Measurements from ENCODE around the gene MAPRE3.

Gene MAPRE3

DNA sequence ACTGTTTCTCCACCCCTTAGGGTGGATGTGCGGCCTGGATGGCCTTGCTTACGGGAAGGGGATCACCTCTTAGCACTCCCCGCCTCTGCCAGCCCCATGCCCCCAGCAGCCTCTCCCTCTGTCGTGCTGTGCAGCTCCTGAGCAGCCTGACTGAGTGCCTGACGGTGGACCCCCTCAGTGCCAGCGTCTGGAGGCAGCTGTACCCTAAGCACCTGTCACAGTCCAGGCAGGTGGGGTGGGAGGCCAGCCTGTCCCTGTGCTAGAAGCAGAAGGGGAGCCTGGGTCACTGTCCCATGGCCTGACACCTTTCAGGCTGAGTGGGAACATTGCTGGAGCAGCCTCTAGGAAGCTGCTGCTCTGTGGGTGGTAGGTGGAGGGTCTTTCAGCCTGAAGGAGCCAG lies 67.6 kb downstream of the MAPRE3 start:
- Histone ChIP-seq H3K9me3 (ENCODE audit: low read length) (no peaks in the 10 kb centered on the region), H3K9ac (ENCODE audit: low read length) (no peak overlapping the region), H3K36me3 (ENCODE audit: insufficient read depth, low read length) (peaks cover 67% of the 10 kb centered on the region), H3K4me1 (ENCODE audit: insufficient read depth, low read length) (peaks cover 33% of the 10 kb centered on the region), H3K27me3 (ENCODE audit: control insufficient read depth in 1 of 2, insufficient read depth in 2 of 2, low read length in 2 of 2) (no peaks in the 10 kb centered on the region), H3K4me3 (ENCODE audit: low read depth in 1 of 2, low read length in 2 of 2) (no peak overlapping the region), H3K27ac (ENCODE audit: low read depth, low read length) (no peak overlapping the region)

- no peaks in the 10 kb centered on the region for H3K9me3 ChIP-seq (ENCODE audit: low read length)
- H3K4me1 ChIP-seq (ENCODE audit: insufficient read depth, low read length): peaks cover 27% of the 10 kb centered on the region
- no peak overlapping the region for H3K4me3 ChIP-seq (ENCODE audit: low read depth in 1 of 2, low read length in 2 of 2)
- H3K9ac ChIP-seq (ENCODE audit: low read length): no peak overlapping the region
- no peak overlapping the region for H3K27ac ChIP-seq (ENCODE audit: low read depth, low read length)
- no peaks in the 10 kb centered on the region for H3K27me3 ChIP-seq (ENCODE audit: control insufficient read depth in 1 of 2, insufficient read depth in 2 of 2, low read length in 2 of 2)
- peaks cover 67% of the 10 kb centered on the region for H3K36me3 ChIP-seq (ENCODE audit: insufficient read depth, low read length)
These were observed 68.3 kb downstream of the MAPRE3 start for GRCh38 chr2:27038631-27039339.

GRCh38 chr2:27039426-27039825 lies 69.0 kb downstream of the MAPRE3 start:
- Histone ChIP-seq H3K9me3 (ENCODE audit: low read length) (no peaks in the 10 kb centered on the region), H3K27me3 (ENCODE audit: control insufficient read depth in 1 of 2, insufficient read depth in 2 of 2, low read length in 2 of 2) (no peaks in the 10 kb centered on the region), H3K27ac (ENCODE audit: low read depth, low read length) (no peak overlapping the region), H3K9ac (ENCODE audit: low read length) (no peak overlapping the region), H3K4me1 (ENCODE audit: insufficient read depth, low read length) (peaks cover 20% of the 10 kb centered on the region), H3K4me3 (ENCODE audit: low read depth in 1 of 2, low read length in 2 of 2) (no peak overlapping the region), H3K36me3 (ENCODE audit: insufficient read depth, low read length) (peaks cover 67% of the 10 kb centered on the region)

DNA sequence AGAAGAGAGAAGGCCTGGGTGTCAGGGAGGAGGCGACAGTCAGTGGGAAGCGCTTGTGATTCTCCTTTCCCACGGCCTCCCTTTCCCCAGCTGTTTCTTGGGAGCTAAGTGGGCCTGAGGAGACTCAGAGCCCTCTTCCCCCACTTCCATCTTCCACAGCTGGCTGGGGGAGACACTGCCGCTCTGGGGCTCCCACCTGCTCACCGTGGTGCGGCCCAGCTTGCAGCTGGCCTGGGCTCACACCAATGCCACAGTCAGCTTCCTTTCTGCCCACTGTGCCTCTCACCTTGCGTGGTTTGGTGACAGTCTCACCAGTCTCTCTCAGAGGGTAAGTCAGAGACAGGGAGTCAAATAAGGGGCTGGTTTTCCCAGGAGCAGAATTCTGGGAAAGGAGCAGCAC lies 69.4 kb downstream of the MAPRE3 start:
- Histone ChIP-seq H3K27ac (ENCODE audit: low read depth, low read length) (no peak overlapping the region), H3K9me3 (ENCODE audit: low read length) (no peaks in the 10 kb centered on the region), H3K36me3 (ENCODE audit: insufficient read depth, low read length) (peaks cover 67% of the 10 kb centered on the region), H3K4me3 (ENCODE audit: low read depth in 1 of 2, low read length in 2 of 2) (no peak overlapping the region), H3K4me1 (ENCODE audit: insufficient read depth, low read length) (peaks cover 16% of the 10 kb centered on the region), H3K9ac (ENCODE audit: low read length) (no peak overlapping the region), H3K27me3 (ENCODE audit: control insufficient read depth in 1 of 2, insufficient read depth in 2 of 2, low read length in 2 of 2) (no peaks in the 10 kb centered on the region)

- Histone ChIP-seq H3K9me3 (ENCODE audit: low read length) (no peaks in the 10 kb centered on the region), H3K36me3 (ENCODE audit: insufficient read depth, low read length) (peaks cover 62% of the 10 kb centered on the region), H3K4me3 (ENCODE audit: low read depth in 1 of 2, low read length in 2 of 2) (no peak overlapping the region), H3K27me3 (ENCODE audit: control insufficient read depth in 1 of 2, insufficient read depth in 2 of 2, low read length in 2 of 2) (no peaks in the 10 kb centered on the region), H3K9ac (ENCODE audit: low read length) (no peak overlapping the region), H3K4me1 (ENCODE audit: insufficient read depth, low read length) (peaks cover 12% of the 10 kb centered on the region), H3K27ac (ENCODE audit: low read depth, low read length) (no peak overlapping the region)
These were observed 69.8 kb downstream of the MAPRE3 start for GRCh38 chr2:27040282-27040681.

DNA sequence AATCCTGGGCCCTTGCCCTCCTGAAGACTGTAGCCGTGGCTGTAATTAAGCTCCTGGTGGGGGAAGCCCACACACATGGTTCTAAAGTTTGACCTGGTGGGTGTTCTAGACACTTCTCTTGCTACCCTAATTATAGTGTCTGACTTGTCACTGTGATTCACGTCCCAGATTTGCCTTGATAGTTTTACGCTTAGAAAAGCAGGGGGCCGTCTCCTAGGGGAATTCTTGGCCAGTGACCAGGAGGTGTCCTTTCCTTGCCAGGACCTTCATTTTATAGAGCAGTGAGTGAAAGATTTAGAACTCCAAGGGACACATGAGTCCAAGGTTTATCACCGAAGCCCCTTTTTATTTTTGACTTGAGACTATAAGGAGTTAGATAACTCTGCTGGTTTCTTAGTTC lies 71.3 kb downstream of the MAPRE3 start:
- Histone ChIP-seq H3K36me3 (ENCODE audit: insufficient read depth, low read length) (peaks cover 48% of the 10 kb centered on the region), H3K27me3 (ENCODE audit: control insufficient read depth in 1 of 2, insufficient read depth in 2 of 2, low read length in 2 of 2) (no peaks in the 10 kb centered on the region), H3K9ac (ENCODE audit: low read length) (no peak overlapping the region), H3K4me1 (ENCODE audit: insufficient read depth, low read length) (peaks cover 12% of the 10 kb centered on the region), H3K9me3 (ENCODE audit: low read length) (no peaks in the 10 kb centered on the region), H3K4me3 (ENCODE audit: low read depth in 1 of 2, low read length in 2 of 2) (no peak overlapping the region), H3K27ac (ENCODE audit: low read depth, low read length) (no peak overlapping the region)

DNA sequence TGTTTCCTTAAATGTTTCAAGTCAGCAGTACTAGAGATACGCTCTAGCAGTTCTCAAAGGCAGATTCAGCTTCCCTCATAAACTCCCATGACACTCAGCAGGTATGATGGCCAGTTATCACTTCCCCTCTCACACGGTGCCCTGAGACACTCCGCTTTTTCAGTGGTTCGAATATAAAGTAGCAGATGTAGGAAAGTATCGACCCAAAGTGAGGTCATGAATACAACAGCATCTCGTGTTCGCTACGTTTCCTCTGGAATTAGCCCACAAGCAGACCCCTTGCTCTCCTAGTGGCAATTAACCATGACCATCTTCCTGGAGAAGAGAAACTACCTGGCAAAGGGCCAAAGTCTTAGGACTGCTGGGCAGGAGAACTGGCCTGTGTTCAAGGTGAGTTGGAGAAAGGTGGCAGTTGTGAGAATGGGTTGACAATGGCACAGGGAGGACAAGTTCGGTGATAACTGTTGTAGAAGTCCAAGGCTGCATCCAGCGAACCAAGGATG lies 71.8 kb downstream of the MAPRE3 start:
- peaks cover 43% of the 10 kb centered on the region for H3K36me3 ChIP-seq (ENCODE audit: insufficient read depth, low read length)
- H3K4me3 ChIP-seq (ENCODE audit: low read depth in 1 of 2, low read length in 2 of 2): no peak overlapping the region
- no peak overlapping the region for H3K9ac ChIP-seq (ENCODE audit: low read length)
- H3K27me3 ChIP-seq (ENCODE audit: control insufficient read depth in 1 of 2, insufficient read depth in 2 of 2, low read length in 2 of 2): no peaks in the 10 kb centered on the region
- H3K9me3 ChIP-seq (ENCODE audit: low read length): no peaks in the 10 kb centered on the region
- H3K4me1 ChIP-seq (ENCODE audit: insufficient read depth, low read length): peaks cover 12% of the 10 kb centered on the region
- H3K27ac ChIP-seq (ENCODE audit: low read depth, low read length): no peak overlapping the region

GRCh38 chr2:27042985-27043634 lies 72.7 kb downstream of the MAPRE3 start:
- H3K27ac ChIP-seq (ENCODE audit: low read depth, low read length): no peak overlapping the region
- no peak overlapping the region for H3K4me3 ChIP-seq (ENCODE audit: low read depth in 1 of 2, low read length in 2 of 2)
- H3K36me3 ChIP-seq (ENCODE audit: insufficient read depth, low read length): peaks cover 34% of the 10 kb centered on the region
- peaks cover 12% of the 10 kb centered on the region for H3K4me1 ChIP-seq (ENCODE audit: insufficient read depth, low read length)
- no peak overlapping the region for H3K9ac ChIP-seq (ENCODE audit: low read length)
- H3K27me3 ChIP-seq (ENCODE audit: control insufficient read depth in 1 of 2, insufficient read depth in 2 of 2, low read length in 2 of 2): no peaks in the 10 kb centered on the region
- no peaks in the 10 kb centered on the region for H3K9me3 ChIP-seq (ENCODE audit: low read length)

DNA sequence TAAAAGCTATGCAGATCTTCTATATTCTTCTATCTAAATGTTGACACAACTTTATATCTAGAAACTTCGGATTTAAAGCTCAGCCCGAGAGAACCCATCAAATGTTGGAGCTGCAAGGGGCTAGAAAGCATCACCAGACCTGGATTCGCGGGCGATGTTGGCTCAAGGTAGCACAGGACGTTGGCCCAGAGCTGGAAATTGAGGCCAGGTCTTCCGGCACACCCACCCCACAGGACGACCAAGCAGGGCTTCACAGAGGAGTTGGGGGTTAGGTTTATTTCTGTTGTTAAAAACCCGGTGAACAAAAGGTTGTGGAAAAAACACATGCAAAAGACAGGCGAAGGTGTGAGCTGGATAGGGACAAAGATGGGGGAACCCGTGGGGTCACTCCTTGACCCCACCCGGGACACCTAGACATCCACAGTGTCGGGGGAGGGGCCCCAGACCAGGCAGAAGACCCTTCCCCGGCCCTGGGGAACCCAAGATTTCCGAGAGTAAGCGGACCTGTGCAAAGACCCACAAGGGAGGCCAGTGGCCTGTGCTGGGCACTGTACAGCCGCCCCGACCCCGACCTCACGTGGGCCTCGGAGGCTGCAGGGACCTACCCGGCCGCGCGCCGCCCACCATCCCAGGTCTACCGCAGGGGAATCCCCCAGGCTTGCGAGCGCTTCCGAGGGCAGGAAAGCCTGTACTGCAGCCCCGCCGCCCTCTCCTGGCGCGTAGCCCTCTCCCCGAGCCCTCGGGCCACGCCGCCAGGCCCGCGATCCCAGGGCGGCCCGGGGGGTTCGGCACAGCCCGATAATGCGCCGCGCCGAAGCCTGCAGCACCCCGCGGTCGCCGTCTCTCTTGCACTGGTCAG lies 79.2 kb downstream of the MAPRE3 start:
- peak overlapping the region; percentile 67 for H3K9ac ChIP-seq (ENCODE audit: low read length)
- no peaks in the 10 kb centered on the region for H3K27me3 ChIP-seq (ENCODE audit: control insufficient read depth in 1 of 2, insufficient read depth in 2 of 2, low read length in 2 of 2)
- no peaks in the 10 kb centered on the region for H3K9me3 ChIP-seq (ENCODE audit: low read length)
- peaks cover 16% of the 10 kb centered on the region for H3K36me3 ChIP-seq (ENCODE audit: insufficient read depth, low read length)
- H3K4me3 ChIP-seq (ENCODE audit: low read depth in 1 of 2, low read length in 2 of 2): peak overlapping the region; percentile 70 to 92
- peaks cover 18% of the 10 kb centered on the region for H3K4me1 ChIP-seq (ENCODE audit: insufficient read depth, low read length)
- peak overlapping the region; percentile 98 for H3K27ac ChIP-seq (ENCODE audit: low read depth, low read length)

DNA sequence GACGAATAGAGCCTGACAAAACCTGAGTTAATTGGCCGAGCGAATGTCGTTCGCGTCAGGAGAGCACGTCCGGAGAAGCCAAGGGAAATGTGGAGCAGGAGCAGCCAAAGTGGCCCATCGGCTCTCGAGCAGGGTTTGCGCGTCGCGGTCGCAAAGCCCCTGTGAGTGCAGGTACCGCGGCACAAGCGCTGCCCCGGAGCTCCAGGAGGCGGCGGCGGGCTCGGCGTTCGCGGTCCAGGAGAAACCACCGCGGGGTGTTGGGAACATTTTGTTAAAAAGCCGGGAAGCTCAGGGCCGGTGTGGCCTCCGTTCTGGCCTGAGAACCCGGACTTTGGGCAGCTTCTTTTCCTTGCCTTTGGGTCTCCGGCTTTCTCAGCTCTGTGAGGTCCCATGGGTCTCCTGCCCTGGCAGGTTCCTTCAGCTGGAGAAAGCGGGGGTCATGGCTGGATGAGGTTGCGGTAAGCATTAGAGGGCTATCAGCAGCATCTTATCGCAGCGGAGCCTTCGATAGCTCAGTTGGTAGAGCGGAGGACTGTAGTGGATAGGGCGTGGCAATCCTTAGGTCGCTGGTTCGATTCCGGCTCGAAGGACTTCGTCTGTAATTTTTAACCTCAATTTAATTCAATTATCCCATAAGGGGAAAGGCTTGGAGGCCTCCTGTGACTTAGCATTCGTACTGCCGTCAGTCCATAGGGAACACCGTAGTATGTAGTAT lies 80.0 kb downstream of the MAPRE3 start:
- no peaks in the 10 kb centered on the region for H3K27me3 ChIP-seq (ENCODE audit: control insufficient read depth in 1 of 2, insufficient read depth in 2 of 2, low read length in 2 of 2)
- peak overlapping the region; percentile 69 for H3K9ac ChIP-seq (ENCODE audit: low read length)
- peak overlapping the region; percentile 98 for H3K27ac ChIP-seq (ENCODE audit: low read depth, low read length)

More for the DNA sequence above, 80.0 kb downstream of the MAPRE3 start:
- Histone ChIP-seq H3K9me3 (ENCODE audit: low read length) (no peaks in the 10 kb centered on the region), H3K4me3 (ENCODE audit: low read depth in 1 of 2, low read length in 2 of 2) (peak overlapping the region; percentile 70 to 92), H3K36me3 (ENCODE audit: insufficient read depth, low read length) (peaks cover 24% of the 10 kb centered on the region), H3K4me1 (ENCODE audit: insufficient read depth, low read length) (peaks cover 18% of the 10 kb centered on the region)
